Occipital lobe (tissue), 2 donors: ENCODE results near the gene LRIG2. TPM values are rescaled to one million over a fixed set of nuclear protein-coding genes. Genes with fewer than 3 reads are reported as not detected.

Source experiments
- DNase-seq: peaks from one replicate; lab custom pipeline; 2025; lab: John Stamatoyannopoulos, UW
- total RNA-seq: library from RNA; depleted of rRNA; stranded (reverse); fragments of >200 nt; gene quantifications from one replicate; pipeline ENCODE4 v1.2.3, GENCODE V29; 2014

Gene LRIG2
- total RNA-seq, 1 donor from 2014 or later: 36.5 TPM

- DNase-seq: no peak
Measured at GRCh38 chr1:113168946-113169345, 95.9 kb downstream of the LRIG2 start.

GRCh38 chr1:113169591-113169990 lies 96.6 kb downstream of the LRIG2 start:
- DNase-seq: no peak

GRCh38 chr1:113170519-113170918 lies 97.5 kb downstream of the LRIG2 start:
- no peak for DNase-seq

GRCh38 chr1:113178106-113178505 lies 105.1 kb downstream of the LRIG2 start:
- no peak for DNase-seq

GRCh38 chr1:113178522-113178921 lies 105.5 kb downstream of the LRIG2 start:
- DNase-seq: no peak

Other genes starting within 250 kb of the LRIG2 start
- gene SLC16A1, start 117.0 kb upstream of the LRIG2 start, total RNA-seq: 82.2 TPM